ENCODE measurements around the gene FLT3. TPM values are rescaled to one million over a fixed set of nuclear protein-coding genes. Genes with fewer than 3 reads are reported as not detected.

Gene FLT3
- total RNA-seq, 1 donor from 2014 or later, result not detected

GRCh38 chr13:28077231-28077630 is 23.1 kb downstream of the FLT3 start:
- no peaks in the 10 kb centered on the region for H3K36me3 Mint-ChIP-seq
- no peak for TF ChIP-seq CTCF (conservative IDR thresholded peaks at IDR 0.05)
- peaks cover 3% of the 10 kb centered on the region for H3K27me3 Mint-ChIP-seq
- H3K4me3 Mint-ChIP-seq, result no peak overlapping the region
- H3K27ac Mint-ChIP-seq, result no peak overlapping the region
- no peaks in the 10 kb centered on the region for H3K4me1 Mint-ChIP-seq (ENCODE audit: unreplicated experiment)
- DNase-seq (ENCODE audit: extremely low spot score, unreplicated experiment), result no peak
- H3K9me3 Mint-ChIP-seq, result no peaks in the 10 kb centered on the region

- no peaks in the 10 kb centered on the region for H3K9me3 Mint-ChIP-seq
- H3K4me1 Mint-ChIP-seq (ENCODE audit: unreplicated experiment), result no peaks in the 10 kb centered on the region
- DNase-seq (ENCODE audit: extremely low spot score, unreplicated experiment), result no peak
- no peak for TF ChIP-seq CTCF (conservative IDR thresholded peaks at IDR 0.05)
- no peak overlapping the region for H3K4me3 Mint-ChIP-seq
- H3K36me3 Mint-ChIP-seq, result no peaks in the 10 kb centered on the region
- H3K27ac Mint-ChIP-seq, result no peak overlapping the region
- peaks cover 7% of the 10 kb centered on the region for H3K27me3 Mint-ChIP-seq
Observed at GRCh38 chr13:28071424-28071823, 29.0 kb downstream of the FLT3 start.

- no peak overlapping the region for H3K27ac Mint-ChIP-seq
- no peaks in the 10 kb centered on the region for H3K9me3 Mint-ChIP-seq
- peaks cover 7% of the 10 kb centered on the region for H3K27me3 Mint-ChIP-seq
- no peak for DNase-seq (ENCODE audit: extremely low spot score, unreplicated experiment)
- H3K36me3 Mint-ChIP-seq, result no peaks in the 10 kb centered on the region
- no peaks in the 10 kb centered on the region for H3K4me1 Mint-ChIP-seq (ENCODE audit: unreplicated experiment)
- no peak for TF ChIP-seq CTCF (conservative IDR thresholded peaks at IDR 0.05)
- no peak overlapping the region for H3K4me3 Mint-ChIP-seq
Observed at GRCh38 chr13:28067491-28067890, 32.9 kb downstream of the FLT3 start.

- Mint-ChIP-seq H3K36me3 (no peaks in the 10 kb centered on the region), H3K9me3 (no peaks in the 10 kb centered on the region), H3K4me1 (ENCODE audit: unreplicated experiment) (no peaks in the 10 kb centered on the region), H3K27ac (no peak overlapping the region), H3K4me3 (no peak overlapping the region), H3K27me3 (peaks cover 7% of the 10 kb centered on the region)
- DNase-seq (ENCODE audit: extremely low spot score, unreplicated experiment), result no peak
- TF ChIP-seq CTCF (conservative IDR thresholded peaks at IDR 0.05), result peak; percentile 58
Observed at GRCh38 chr13:28058866-28059613, 41.3 kb downstream of the FLT3 start.

- Mint-ChIP-seq H3K27ac (no peak overlapping the region), H3K9me3 (no peaks in the 10 kb centered on the region), H3K36me3 (no peaks in the 10 kb centered on the region), H3K27me3 (peaks cover 7% of the 10 kb centered on the region), H3K4me1 (ENCODE audit: unreplicated experiment) (no peaks in the 10 kb centered on the region), H3K4me3 (no peak overlapping the region)
- DNase-seq (ENCODE audit: extremely low spot score, unreplicated experiment), result no peak
- TF ChIP-seq CTCF (conservative IDR thresholded peaks at IDR 0.05), result no peak
Observed at GRCh38 chr13:28056970-28057712, 43.2 kb downstream of the FLT3 start.
